Right lobe of liver (tissue), 4 donors: ENCODE data around the gene ZNF490.

Experiments
- POLR2A ChIP-seq: fragments of 450-650 bp; IDR thresholded peaks from one replicate; pipeline ENCODE4 v1.6.1; 2017; ENCODE audit warnings: antibody characterized with exemption, mild to moderate bottlenecking
- TF ChIP-seq, protein P1 (sequence below), 4 donors: fragments of 200-600 bp in 3 of 4; fragments of 450-650 bp in 1 of 4; IDR thresholded peaks; one replicate each; pipeline versions ENCODE4 v1.5.1 to v1.8.0; 2016 to 2022; ENCODE audit warnings: antibody characterized with exemption in 4 of 4, mild to moderate bottlenecking in 2 of 4
- donor health status: DM: no; HTN: no; CAD: no.
- donor health status: DM: no; HTN: no; CAD: no.
- donor health status: DM: no; HTN: yes; CAD: no.

DNA sequence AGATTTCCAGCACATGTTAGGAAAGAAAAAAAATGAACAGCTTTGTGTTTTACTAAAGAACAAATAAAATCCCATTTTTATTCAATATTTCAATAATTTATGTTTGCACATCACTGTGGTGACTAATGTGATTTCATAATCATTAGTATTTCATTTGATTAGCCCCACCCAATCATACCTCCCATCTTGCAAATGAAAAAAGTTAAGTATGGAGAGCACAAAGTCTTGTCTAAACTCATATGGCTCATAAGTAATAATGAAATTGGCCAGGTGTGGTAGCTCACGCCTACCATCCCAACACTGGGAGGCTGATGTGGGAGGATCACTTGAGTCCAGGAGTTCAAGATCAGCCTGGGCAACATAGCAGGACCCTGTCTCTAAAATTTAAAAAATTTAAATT is 3.8 kb downstream of the ZNF490 start:
- TF ChIP-seq, protein P1, sequence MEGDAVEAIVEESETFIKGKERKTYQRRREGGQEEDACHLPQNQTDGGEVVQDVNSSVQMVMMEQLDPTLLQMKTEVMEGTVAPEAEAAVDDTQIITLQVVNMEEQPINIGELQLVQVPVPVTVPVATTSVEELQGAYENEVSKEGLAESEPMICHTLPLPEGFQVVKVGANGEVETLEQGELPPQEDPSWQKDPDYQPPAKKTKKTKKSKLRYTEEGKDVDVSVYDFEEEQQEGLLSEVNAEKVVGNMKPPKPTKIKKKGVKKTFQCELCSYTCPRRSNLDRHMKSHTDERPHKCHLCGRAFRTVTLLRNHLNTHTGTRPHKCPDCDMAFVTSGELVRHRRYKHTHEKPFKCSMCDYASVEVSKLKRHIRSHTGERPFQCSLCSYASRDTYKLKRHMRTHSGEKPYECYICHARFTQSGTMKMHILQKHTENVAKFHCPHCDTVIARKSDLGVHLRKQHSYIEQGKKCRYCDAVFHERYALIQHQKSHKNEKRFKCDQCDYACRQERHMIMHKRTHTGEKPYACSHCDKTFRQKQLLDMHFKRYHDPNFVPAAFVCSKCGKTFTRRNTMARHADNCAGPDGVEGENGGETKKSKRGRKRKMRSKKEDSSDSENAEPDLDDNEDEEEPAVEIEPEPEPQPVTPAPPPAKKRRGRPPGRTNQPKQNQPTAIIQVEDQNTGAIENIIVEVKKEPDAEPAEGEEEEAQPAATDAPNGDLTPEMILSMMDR (IDR thresholded peaks at IDR 0.05): no peak
- TF ChIP-seq POLR2A: no peak
